Astrocyte (in vitro differentiated cells and primary cell): ENCODE measurements around the gene SIGLEC12. TPM values are rescaled to one million over a fixed set of nuclear protein-coding genes. Genes with fewer than 3 reads are reported as not detected.

Experiments
- DNase-seq: peaks from one replicate; pipeline ENCODE4 v3.0.0-alpha.2; 2010; ENCODE audit warnings: low read depth
- FAIRE-seq: peaks from 2 replicates; lab custom pipeline; 2011; peaks lifted over from hg19 to GRCh38; lab: Jason Lieb, UNC
- H2AFZ ChIP-seq: 2 replicates; pipeline ENCODE4 v1.6.0; 2012; ENCODE audit warnings: low read depth, low read length, inconsistent platforms
- H3K27ac ChIP-seq: 2 replicates; pipeline ENCODE4 v1.5.1; 2011; ENCODE audit warnings: low read depth, low read length, inconsistent platforms
- H3K27me3 ChIP-seq: 2 replicates; pipeline ENCODE4 v1.6.0; 2011; ENCODE audit warnings: low read length, inconsistent platforms; ENCODE audit not compliant: insufficient read depth
- H3K36me3 ChIP-seq: 2 replicates; pipeline ENCODE4 v1.5.1; 2011; ENCODE audit warnings: low read length, inconsistent platforms; ENCODE audit not compliant: insufficient read depth
- H3K4me1 ChIP-seq: 2 replicates; pipeline ENCODE4 v1.5.1; 2011; ENCODE audit warnings: low read length, inconsistent platforms; ENCODE audit not compliant: insufficient read depth
- H3K4me2 ChIP-seq: 2 replicates; pipeline ENCODE4 v1.6.0; 2012; ENCODE audit warnings: low read length, inconsistent platforms
- H3K4me3 ChIP-seq: 2 replicates; pipeline ENCODE4 v1.5.1; 2011; ENCODE audit warnings: low read depth, mild to moderate bottlenecking, low read length, inconsistent platforms; ENCODE audit not compliant: insufficient read depth
- H3K79me2 ChIP-seq: 2 replicates; pipeline ENCODE4 v1.6.0; 2012; ENCODE audit warnings: mild to moderate bottlenecking, low read length, inconsistent platforms; ENCODE audit not compliant: insufficient read depth
- H3K9ac ChIP-seq: 2 replicates; pipeline ENCODE4 v1.6.0; 2012; ENCODE audit warnings: mild to moderate bottlenecking, low read length, inconsistent platforms
- H3K9me3 ChIP-seq: 2 replicates; pipeline ENCODE4 v1.5.1; 2012; ENCODE audit warnings: low read depth, mild to moderate bottlenecking, low read length, inconsistent platforms; ENCODE audit not compliant: insufficient read depth
- H4K20me1 ChIP-seq: 2 replicates; pipeline ENCODE4 v1.6.0; 2012; ENCODE audit warnings: low read length, inconsistent platforms; ENCODE audit not compliant: insufficient read depth
- H3K27ac Mint-ChIP-seq: one replicate; pipeline ENCODE4 v1.8.0; 2021; ENCODE audit warnings: mild to moderate bottlenecking, mixed read lengths; ENCODE audit not compliant: unreplicated experiment
- H3K27me3 Mint-ChIP-seq: one replicate; pipeline ENCODE4 v1.8.0; 2021; ENCODE audit warnings: low read depth, mixed read lengths; ENCODE audit not compliant: unreplicated experiment
- H3K36me3 Mint-ChIP-seq: one replicate; pipeline ENCODE4 v1.8.0; 2021; ENCODE audit warnings: low read depth, mixed read lengths; ENCODE audit not compliant: unreplicated experiment
- H3K4me1 Mint-ChIP-seq: one replicate; pipeline ENCODE4 v1.8.0; 2021; ENCODE audit warnings: low read depth, mixed read lengths; ENCODE audit not compliant: unreplicated experiment
- H3K4me3 Mint-ChIP-seq: one replicate; pipeline ENCODE4 v1.8.0; 2021; ENCODE audit warnings: mild to moderate bottlenecking, moderate library complexity, mixed read lengths; ENCODE audit not compliant: unreplicated experiment
- H3K9me3 Mint-ChIP-seq: one replicate; pipeline ENCODE4 v1.8.0; 2021; ENCODE audit warnings: mild to moderate bottlenecking, mixed read lengths; ENCODE audit not compliant: unreplicated experiment
- CTCF ChIP-seq: IDR thresholded peaks from 2 replicates; pipeline ENCODE4 v1.5.1; 2011; ENCODE audit warnings: low read depth, mild to moderate bottlenecking, inconsistent platforms, low read length, moderate library complexity; ENCODE audit not compliant: insufficient read depth
- EZH2 ChIP-seq: IDR thresholded peaks from 2 replicates; pipeline ENCODE4 v1.6.1; 2012; ENCODE audit warnings: mild to moderate bottlenecking, low read length, inconsistent platforms; ENCODE audit not compliant: insufficient read depth
- total RNA-seq: library from RNA; stranded (reverse); gene quantifications from 2 replicates; pipeline ENCODE4 v1.2.1, GENCODE V29; 2021

The SIGLEC12 gene
- total RNA-seq, 1 donor from 2014 or later = not detected

- Histone ChIP-seq H3K4me1 (no peaks in the 10 kb centered on the region), H3K4me2 (no peak overlapping the region), H4K20me1 (no peaks in the 10 kb centered on the region), H3K27ac (no peak overlapping the region), H3K4me3 (no peak overlapping the region), H3K9ac (no peak overlapping the region), H3K79me2 (no peaks in the 10 kb centered on the region), H3K36me3 (no peaks in the 10 kb centered on the region), H3K27me3 (no peaks in the 10 kb centered on the region), H3K9me3 (no peaks in the 10 kb centered on the region), H2AFZ (no peak overlapping the region)
- Mint-ChIP-seq H3K27me3 (peaks cover 6% of the 10 kb centered on the region), H3K36me3 (no peaks in the 10 kb centered on the region), H3K4me1 (no peaks in the 10 kb centered on the region), H3K27ac (no peak overlapping the region), H3K4me3 (no peak overlapping the region), H3K9me3 (peaks cover 6% of the 10 kb centered on the region)
- peak; percentile 54 for FAIRE-seq
- TF ChIP-seq CTCF (peak; percentile 61), EZH2 (no peak)
- peak; percentile 6 for DNase-seq
These were observed 13.4 kb upstream of the SIGLEC12 start for GRCh38 chr19:51514866-51515481.

GRCh38 chr19:51513968-51514367, 12.4 kb upstream of the SIGLEC12 start:
- FAIRE-seq = no peak
- no peaks in the 10 kb centered on the region for H3K79me2 ChIP-seq
- no peak overlapping the region for H2AFZ ChIP-seq
- H4K20me1 ChIP-seq = no peaks in the 10 kb centered on the region
- no peaks in the 10 kb centered on the region for H3K36me3 ChIP-seq
- TF ChIP-seq CTCF (no peak), EZH2 (no peak)
- H3K27me3 ChIP-seq = no peaks in the 10 kb centered on the region
- H3K4me2 ChIP-seq = no peak overlapping the region
- Mint-ChIP-seq H3K27me3 (peaks cover 6% of the 10 kb centered on the region), H3K4me1 (no peaks in the 10 kb centered on the region), H3K36me3 (no peaks in the 10 kb centered on the region), H3K9me3 (peaks cover 4% of the 10 kb centered on the region), H3K4me3 (no peak overlapping the region), H3K27ac (no peak overlapping the region)
- H3K9me3 ChIP-seq = no peaks in the 10 kb centered on the region
- no peak overlapping the region for H3K4me3 ChIP-seq
- H3K4me1 ChIP-seq = no peaks in the 10 kb centered on the region
- no peak overlapping the region for H3K27ac ChIP-seq
- DNase-seq = no peak
- H3K9ac ChIP-seq = no peak overlapping the region

- H3K27me3 Mint-ChIP-seq = peaks cover 4% of the 10 kb centered on the region
- H3K27ac ChIP-seq = no peak overlapping the region
These were observed 9.8 kb upstream of the SIGLEC12 start for GRCh38 chr19:51511353-51511752.

More at GRCh38 chr19:51511353-51511752, 9.8 kb upstream of the SIGLEC12 start:
- no peaks in the 10 kb centered on the region for H3K27me3 ChIP-seq
- DNase-seq (no peak), FAIRE-seq (no peak)
- no peaks in the 10 kb centered on the region for H4K20me1 ChIP-seq
- no peak overlapping the region for H3K4me2 ChIP-seq
- Mint-ChIP-seq H3K4me1 (no peaks in the 10 kb centered on the region), H3K27ac (no peak overlapping the region), H3K4me3 (no peak overlapping the region), H3K36me3 (no peaks in the 10 kb centered on the region), H3K9me3 (no peaks in the 10 kb centered on the region)
- no peaks in the 10 kb centered on the region for H3K4me1 ChIP-seq
- no peak overlapping the region for H3K9ac ChIP-seq
- no peaks in the 10 kb centered on the region for H3K36me3 ChIP-seq
- no peaks in the 10 kb centered on the region for H3K9me3 ChIP-seq
- no peak overlapping the region for H2AFZ ChIP-seq
- TF ChIP-seq EZH2 (no peak), CTCF (no peak)
- H3K79me2 ChIP-seq = no peaks in the 10 kb centered on the region
- H3K4me3 ChIP-seq = no peak overlapping the region
